Spleen (tissue), 7 donors: Measurements from ENCODE around the gene ALDH1A1.

Experiments
- POLR2A ChIP-seq, 3 donors: fragments of 450-650 bp; IDR thresholded peaks; one replicate each; pipeline ENCODE4 v1.5.1; 2017; ENCODE audit warnings: antibody characterized with exemption in 3 of 3, mild to moderate bottlenecking in 1 of 3
- POLR2AphosphoS5 ChIP-seq, 3 donors: sonication (generic); formaldehyde crosslinking; IDR thresholded peaks; one replicate each; pipeline ENCODE4 v1.5.1; 2017; ENCODE audit warnings: antibody characterized with exemption in 3 of 3
- TF ChIP-seq, protein P1 (sequence below), 11 experiments: fragments of 200-600 bp in 7 of 11; fragments of 450-650 bp in 4 of 11; sonication (generic) in 4 of 11; IDR thresholded peaks in 8 of 11; conservative IDR thresholded peaks in 3 of 11; 1 replicate in 7 of 11; 2 replicates in 4 of 11; pipeline versions ENCODE4 v1.4.0 to v1.8.0; 2016 to 2021; ENCODE audit warnings: antibody characterized with exemption in 11 of 11, inconsistent platforms in 4 of 11, mild to moderate bottlenecking in 1 of 11
- donor health status: DM: no; HTN: no; CAD: no; lungs with moderate emphysema.
- donor health status: DM: no; HTN: no; CAD: no.
- donor health status: DM: no; HTN: no; CAD: no.

DNA sequence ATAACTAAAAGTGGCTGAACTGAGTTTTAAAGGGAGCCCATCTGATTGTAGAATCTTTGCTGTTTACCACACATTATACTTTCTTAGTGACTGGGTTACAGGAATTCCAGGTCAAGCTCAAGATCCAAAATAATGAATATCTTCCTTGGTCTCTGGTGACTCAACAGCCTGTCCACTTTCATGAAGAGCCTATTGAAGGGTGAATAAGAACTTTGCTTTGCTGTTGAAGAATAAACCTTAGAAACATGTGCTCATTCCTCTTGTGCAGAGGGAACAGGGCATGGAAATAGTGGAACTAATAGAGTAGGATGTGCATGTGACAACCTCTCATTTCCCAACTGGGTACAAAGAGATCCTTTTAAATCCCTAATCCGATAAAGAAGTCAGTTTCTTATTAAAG is 21.4 kb downstream of the ALDH1A1 start:
- TF ChIP-seq, protein P1, sequence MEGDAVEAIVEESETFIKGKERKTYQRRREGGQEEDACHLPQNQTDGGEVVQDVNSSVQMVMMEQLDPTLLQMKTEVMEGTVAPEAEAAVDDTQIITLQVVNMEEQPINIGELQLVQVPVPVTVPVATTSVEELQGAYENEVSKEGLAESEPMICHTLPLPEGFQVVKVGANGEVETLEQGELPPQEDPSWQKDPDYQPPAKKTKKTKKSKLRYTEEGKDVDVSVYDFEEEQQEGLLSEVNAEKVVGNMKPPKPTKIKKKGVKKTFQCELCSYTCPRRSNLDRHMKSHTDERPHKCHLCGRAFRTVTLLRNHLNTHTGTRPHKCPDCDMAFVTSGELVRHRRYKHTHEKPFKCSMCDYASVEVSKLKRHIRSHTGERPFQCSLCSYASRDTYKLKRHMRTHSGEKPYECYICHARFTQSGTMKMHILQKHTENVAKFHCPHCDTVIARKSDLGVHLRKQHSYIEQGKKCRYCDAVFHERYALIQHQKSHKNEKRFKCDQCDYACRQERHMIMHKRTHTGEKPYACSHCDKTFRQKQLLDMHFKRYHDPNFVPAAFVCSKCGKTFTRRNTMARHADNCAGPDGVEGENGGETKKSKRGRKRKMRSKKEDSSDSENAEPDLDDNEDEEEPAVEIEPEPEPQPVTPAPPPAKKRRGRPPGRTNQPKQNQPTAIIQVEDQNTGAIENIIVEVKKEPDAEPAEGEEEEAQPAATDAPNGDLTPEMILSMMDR (IDR thresholded peaks at IDR 0.05 in 8 of 11, conservative IDR thresholded peaks at IDR 0.05 in 3 of 11) = no peak
- no peak for TF ChIP-seq POLR2A (IDR thresholded peaks at IDR 0.05)
- TF ChIP-seq POLR2AphosphoS5 (IDR thresholded peaks at IDR 0.05) = no peak
